GM21360 (cell line): ENCODE data around the gene SPOP.
"Not testable (repeated sequence)": the region's sequence is repeated elsewhere in the genome, so short reads cannot be mapped to it uniquely, and the experiment has no call there.

Experiments
- ATAC-seq: cut with Tn5 transposase; IDR thresholded peaks from one replicate; pipeline ENCODE4 v1.9.1; 2021; ENCODE audit warnings: mild to moderate bottlenecking, moderate library complexity; ENCODE audit not compliant: unreplicated experiment

SPOP gene

GRCh38 chr17:49574945-49575678 is 102.8 kb downstream of the SPOP start:
- ATAC-seq, result no peak

DNA sequence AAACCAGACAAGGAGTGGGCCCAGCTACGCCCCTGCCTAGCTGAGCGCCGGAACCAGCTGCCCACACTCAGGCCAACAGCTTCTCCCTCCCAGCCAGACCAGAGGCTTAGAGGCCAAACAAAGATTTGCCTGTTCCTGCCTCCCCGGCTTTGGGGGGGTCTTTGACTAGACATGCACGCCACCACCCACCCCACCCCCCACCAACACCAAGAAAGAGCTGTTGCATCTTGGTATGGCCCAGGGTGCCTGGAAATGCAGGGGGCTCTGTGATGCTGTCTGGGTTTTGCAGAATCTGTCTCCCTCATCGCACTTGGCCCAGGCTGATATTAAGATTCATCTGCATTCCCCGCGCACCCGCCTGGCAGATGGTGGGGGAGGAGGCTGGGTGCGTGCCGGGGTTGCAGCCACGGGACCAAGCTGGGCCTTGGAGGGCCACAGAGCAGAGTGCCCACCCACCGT is 103.5 kb downstream of the SPOP start:
- no peak for ATAC-seq

DNA sequence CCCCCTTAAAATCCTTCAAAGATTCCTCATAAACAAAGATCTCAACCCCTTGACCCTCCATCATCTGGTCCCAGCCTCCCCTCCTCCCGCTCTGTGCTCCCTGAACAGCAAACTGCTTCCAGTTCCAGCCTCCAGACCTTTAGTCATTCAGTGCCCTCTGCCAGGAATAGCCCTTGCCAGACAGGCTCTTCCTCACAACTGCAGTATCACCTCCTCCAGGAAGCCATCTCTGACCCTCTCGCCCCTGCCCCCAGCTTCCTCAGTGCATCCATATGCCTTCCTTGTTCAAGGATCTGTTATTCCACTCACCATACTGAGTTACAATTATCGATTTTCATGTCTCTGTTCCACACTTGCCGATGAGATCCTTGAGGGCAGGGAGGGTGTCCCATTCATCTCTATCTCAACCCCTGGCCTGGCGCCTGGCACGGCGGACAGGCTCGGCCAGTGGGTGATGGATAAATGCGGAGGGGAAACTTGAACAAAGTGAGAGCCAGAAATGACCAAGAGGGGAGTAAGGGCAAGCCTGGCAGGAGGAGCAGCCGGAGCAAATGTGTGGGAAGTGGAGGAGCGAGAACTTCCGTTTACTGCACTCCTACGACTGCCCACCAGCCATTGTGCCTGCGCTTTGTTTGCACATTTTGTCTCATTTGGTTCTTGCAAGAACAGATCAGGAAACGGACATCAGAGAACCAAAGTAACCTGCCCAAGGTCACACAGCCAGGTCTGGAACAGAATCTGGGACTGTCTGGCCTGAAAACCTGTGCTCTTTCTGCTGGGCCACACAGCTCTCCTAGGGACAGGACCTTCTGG is 104.2 kb downstream of the SPOP start:
- no peak for ATAC-seq

- no peak for ATAC-seq
These were observed 105.0 kb downstream of the SPOP start for GRCh38 chr17:49572806-49573420.

GRCh38 chr17:49572226-49572625 is 105.7 kb downstream of the SPOP start:
- ATAC-seq, result no peak

DNA sequence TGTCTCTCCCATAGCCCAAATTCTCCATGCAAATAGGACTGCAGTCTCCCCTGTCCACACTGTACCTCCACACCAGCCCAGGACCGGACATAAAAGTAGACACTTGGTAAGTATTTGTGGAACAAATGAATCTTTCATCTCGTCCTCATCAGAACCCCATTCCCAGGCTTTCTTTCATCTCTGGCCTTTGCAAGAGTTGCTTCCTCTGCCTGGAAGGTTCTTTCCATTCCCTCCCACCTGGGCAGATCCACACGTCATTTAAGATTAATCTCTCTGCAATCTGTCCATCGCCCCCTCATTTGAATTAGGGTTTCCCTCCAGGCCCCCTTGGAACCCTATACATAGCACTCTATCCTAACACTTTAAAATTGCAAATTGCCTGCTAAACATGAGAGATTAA is 106.1 kb downstream of the SPOP start:
- no peak for ATAC-seq

DNA sequence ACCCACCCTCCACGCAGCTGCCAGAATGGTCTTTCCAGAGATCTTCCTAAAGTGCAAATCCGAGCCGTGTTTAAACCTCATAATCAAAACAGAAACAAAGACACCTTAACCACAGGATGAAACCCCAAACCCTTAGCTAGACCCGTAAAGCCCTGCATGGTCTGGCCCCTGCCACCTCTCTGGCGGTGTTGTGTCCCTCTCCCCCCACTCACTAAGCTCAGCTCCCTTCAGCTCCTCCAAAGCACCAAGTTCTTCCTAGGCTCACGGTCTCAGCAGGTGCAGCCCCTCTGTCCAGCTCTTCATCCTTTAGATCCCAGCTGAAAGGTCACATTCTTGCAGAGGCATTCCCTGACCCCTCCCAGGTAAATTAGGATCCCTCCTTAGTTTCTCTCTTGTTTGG is 106.6 kb downstream of the SPOP start:
- no peak for ATAC-seq

DNA sequence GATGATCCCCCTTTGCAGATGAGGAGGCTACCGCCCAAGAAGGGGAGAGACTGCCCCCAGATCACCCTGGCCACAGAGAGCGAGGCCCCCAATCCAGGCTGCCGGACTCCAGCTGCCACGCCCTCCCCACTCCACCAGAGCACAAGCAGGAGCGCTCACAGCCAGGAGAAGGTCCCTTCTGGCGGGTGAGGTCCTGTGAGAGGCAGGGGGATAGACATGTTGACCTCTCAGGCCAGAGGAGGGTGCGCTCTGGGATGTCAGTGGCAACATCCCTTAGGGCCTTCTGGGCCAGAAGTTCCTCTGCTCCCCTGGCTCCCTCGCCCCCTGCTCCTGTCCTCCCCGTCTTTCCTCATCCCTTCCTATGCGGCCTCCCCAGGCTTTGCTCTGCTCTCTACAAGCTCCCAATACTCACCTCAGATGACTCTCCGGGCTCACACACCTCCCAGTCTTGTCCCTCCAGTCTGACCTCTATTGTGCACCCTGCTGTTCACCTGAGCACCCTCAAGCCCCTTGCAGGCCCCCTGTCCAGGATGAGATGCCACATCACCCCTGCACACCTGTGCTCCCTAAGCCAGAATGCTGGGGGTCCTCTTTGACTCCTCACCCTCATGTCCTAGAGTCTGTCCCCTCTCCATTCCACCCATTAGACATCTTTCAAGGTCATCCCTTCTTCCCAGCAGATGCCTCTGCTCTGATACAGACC is 107.2 kb downstream of the SPOP start:
- no peak for ATAC-seq

- ATAC-seq, result not testable (repeated sequence)
These were observed 109.2 kb downstream of the SPOP start for GRCh38 chr17:49568695-49569047.

DNA sequence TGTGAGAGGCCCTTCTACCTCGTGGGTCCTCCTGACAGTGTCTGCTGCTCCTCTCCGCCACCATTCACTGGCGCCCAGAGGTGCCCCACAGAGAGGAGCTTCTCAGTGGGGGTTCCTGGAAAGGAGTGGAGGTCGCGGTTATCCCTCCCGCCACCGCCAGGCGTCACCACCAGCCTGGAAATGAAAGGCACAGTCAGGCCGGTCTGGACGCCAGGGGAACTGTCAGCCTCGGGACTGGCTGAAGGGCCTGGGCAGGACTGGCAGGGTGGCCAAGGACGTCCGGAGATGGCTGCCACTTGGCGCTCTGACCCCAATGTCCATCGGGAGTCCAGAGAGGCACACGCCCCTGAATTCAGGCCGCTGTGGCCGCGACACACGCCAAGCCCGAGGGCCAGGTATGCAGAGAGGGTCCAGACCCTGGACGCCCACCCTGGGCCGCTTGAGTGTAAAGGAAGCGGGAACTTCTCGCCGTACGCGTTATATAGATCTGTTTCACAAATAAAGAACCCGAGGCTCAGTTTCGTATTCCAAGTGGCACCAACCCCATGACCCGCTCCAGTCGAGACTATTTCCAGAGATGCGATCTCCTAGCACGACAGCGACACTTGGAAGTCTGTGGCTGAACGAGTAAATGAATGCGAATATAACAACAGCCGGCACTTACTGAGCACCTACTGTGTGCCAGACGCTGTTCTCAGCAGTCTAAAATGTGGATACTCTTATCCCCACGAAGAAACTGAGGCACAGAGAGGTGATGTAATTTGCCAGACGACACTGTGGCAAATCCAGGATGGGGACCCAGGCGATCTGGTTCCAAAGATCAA is 109.8 kb downstream of the SPOP start:
- no peak for ATAC-seq

- no peak for ATAC-seq
These were observed 110.8 kb downstream of the SPOP start for GRCh38 chr17:49567104-49567521.

DNA sequence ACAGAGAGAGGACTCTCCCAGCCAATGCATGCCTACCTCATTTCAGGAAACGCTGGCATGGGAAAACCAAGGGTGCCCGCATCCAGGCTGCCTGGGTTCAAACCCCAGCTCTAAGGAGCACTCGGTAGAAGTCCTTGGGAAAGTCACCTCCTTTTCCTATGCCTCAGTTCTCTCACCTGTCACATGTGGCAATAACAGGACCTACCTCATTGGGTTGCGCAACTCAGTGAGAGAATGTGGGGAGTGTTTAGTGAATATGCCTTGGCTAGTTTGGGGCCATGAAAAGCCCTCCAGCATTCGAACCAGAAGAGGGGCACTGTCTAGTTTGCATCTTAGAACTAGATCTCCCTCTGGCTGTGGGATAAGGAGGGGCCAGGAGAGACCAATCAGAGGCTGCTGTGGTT is 111.2 kb downstream of the SPOP start:
- ATAC-seq, result no peak

- ATAC-seq, result no peak
These were observed 111.9 kb downstream of the SPOP start for GRCh38 chr17:49565948-49566491.

DNA sequence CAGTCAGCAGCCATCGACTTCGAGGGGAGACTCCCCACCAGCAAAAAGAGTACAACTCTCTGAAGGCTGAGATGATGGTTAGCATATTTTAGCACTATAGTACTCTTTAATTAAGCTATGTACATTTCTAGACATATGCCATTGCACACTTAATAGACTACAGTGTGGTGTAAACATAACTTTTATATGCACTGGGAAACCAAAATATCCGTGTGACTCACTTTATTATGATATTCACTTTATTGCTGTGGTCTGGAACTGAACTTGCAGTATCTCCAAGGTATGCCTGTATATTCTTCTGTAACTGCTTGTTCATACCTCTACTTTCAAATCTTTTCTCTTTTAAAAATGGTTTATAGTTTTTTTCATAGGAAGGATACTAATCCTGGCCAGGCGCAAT is 113.3 kb downstream of the SPOP start:
- no peak for ATAC-seq

GRCh38 chr17:49557312-49558024 is 120.4 kb downstream of the SPOP start:
- ATAC-seq, result no peak

DNA sequence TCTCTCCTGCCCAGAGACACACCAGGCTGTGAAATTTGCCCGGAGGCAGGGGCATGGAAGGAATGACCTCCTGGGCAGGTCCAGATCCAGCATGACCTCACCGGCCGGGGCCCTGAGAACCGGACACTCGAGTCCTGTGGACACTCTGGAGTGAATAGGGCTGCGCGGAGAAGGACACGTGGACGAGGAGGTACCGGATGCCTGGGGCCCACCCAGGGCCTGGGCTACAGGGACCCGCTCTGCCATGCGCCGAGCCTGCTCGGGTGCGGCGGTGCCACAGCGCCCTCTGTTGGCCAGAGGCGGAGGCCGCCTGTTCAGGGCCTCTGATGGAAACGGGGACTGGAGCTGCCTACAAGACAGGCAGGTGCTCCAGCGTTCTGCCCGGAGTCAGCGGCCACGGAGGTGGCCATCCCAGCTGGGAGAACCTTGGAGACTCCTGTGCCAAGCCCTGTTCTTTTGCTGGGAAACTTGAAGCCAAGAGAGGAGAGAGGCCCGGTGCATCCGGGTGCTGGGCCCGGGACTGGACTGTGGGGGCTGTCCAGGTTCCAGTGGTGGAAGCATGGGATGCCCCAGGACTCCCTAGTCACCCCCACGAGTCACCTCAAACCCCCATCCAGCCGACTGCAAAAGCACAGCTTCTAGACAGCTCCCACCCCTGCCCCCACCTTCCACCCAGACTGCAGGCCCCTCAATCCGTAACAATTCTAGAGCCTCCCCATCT is 121.5 kb downstream of the SPOP start:
- ATAC-seq, result no peak

DNA sequence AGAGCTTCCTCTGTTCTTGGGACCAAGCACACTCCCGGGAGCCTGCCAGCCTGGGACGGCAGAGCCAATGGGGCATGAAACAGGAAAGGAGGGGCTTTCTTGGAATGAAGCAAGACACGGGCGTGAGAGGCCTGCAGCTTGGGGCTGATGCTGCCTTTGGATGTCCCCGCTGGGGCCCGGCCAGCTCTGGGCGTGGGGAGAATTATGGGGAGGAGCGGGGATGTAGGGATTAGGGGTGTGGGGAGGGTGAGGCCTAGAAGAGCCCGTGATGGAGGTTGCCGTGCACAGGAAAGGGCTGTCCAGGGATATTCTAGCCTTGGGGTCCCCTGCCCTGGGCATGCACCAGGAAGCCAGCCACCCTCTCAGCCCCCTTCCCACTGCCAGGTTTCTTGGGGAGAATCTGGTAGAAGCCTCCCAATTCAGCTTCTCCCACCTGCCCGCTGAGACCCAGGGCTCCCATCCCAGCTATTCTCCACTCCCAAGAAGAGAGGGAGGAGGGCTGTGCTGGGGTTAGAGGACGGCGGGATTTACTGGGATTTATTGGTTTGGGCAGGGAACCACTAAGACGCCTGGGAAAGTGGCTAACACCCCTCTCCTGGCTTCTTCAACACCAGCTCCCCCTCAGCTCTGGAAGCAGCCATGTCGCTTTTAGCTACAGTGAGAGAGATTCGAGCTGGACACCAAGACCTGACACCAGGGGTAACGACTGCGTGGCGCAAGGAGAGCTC is 122.2 kb downstream of the SPOP start:
- ATAC-seq, result no peak
